ENCODE data around the gene COL19A1. TPM values are rescaled to one million over a fixed set of nuclear protein-coding genes. Genes with fewer than 3 reads are reported as not detected.
A peak's percentile ranks its signal among the peaks of the same experiment; 100 is the strongest.
"Not testable (repeated sequence)": the region's sequence is repeated elsewhere in the genome, so short reads cannot be mapped to it uniquely, and the experiment has no call there.

COL19A1 gene
- total RNA-seq, 1 experiment from 2014 or later: not detected

DNA sequence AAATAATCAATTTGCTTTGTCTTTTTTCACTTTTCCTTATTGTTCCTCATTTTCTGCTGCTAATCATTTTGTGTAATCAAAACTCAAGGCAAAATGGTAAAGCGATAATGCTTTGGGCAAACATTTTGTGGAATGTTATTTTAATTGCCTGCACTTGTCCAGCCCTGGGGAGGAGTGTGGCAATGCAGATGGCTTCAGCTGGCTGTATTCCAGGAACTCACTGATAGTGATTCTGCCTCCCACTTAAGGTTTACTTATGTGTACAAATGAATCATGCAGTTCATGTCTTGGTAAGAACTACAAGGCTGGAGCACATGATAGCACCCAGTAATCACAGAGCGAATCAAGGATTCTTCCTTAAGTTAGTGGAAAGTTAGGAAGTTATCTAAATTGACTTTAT, 107.8 kb downstream of the COL19A1 start:
- DNase-seq: peak; percentile 5
- Histone ChIP-seq H3K9me3 (no peaks in the 10 kb centered on the region), H3K36me3 (no peaks in the 10 kb centered on the region), H3K27me3 (no peaks in the 10 kb centered on the region), H3K4me3 (no peak overlapping the region)

- Histone ChIP-seq H3K27me3 (no peaks in the 10 kb centered on the region), H3K9me3 (no peaks in the 10 kb centered on the region), H3K4me3 (no peak overlapping the region), H3K36me3 (no peaks in the 10 kb centered on the region)
- no peak for DNase-seq
These were observed 110.3 kb downstream of the COL19A1 start for GRCh38 chr6:69976591-69977090.

GRCh38 chr6:69980624-69981023, 114.3 kb downstream of the COL19A1 start:
- H3K4me3 ChIP-seq: no peak overlapping the region
- no peaks in the 10 kb centered on the region for H3K27me3 ChIP-seq
- H3K36me3 ChIP-seq: no peaks in the 10 kb centered on the region
- no peaks in the 10 kb centered on the region for H3K9me3 ChIP-seq
- DNase-seq: no peak

DNA sequence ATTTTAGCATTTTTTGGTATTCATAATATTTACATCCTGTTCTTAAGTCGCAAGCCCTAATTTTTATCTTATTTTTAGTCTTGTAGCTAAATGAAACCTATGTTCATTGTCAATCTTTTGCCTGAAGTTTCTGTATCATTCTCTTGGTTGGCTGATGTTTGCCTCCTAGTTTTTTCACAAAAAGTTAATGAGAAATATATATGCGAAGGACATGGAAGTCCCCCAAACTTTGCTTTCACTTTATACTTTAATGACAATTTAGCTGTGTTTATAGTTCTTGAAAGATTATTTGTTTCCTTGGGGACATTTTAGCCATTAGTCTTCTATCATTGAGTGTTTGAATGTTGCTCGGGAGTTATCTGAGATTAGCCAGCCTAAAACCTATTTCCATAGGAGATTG, 118.2 kb downstream of the COL19A1 start:
- Histone ChIP-seq H3K9me3 (no peaks in the 10 kb centered on the region), H3K27me3 (no peaks in the 10 kb centered on the region), H3K4me3 (no peak overlapping the region), H3K36me3 (no peaks in the 10 kb centered on the region)
- DNase-seq: no peak

GRCh38 chr6:69985180-69985579, 118.8 kb downstream of the COL19A1 start:
- H3K36me3 ChIP-seq: no peaks in the 10 kb centered on the region
- H3K4me3 ChIP-seq: no peak overlapping the region
- no peaks in the 10 kb centered on the region for H3K9me3 ChIP-seq
- DNase-seq: peak; percentile 10
- no peaks in the 10 kb centered on the region for H3K27me3 ChIP-seq

GRCh38 chr6:69987550-69987949, 121.2 kb downstream of the COL19A1 start:
- H3K4me3 ChIP-seq: no peak overlapping the region
- H3K36me3 ChIP-seq: no peaks in the 10 kb centered on the region
- H3K27me3 ChIP-seq: no peaks in the 10 kb centered on the region
- H3K9me3 ChIP-seq: no peaks in the 10 kb centered on the region
- no peak for DNase-seq

DNA sequence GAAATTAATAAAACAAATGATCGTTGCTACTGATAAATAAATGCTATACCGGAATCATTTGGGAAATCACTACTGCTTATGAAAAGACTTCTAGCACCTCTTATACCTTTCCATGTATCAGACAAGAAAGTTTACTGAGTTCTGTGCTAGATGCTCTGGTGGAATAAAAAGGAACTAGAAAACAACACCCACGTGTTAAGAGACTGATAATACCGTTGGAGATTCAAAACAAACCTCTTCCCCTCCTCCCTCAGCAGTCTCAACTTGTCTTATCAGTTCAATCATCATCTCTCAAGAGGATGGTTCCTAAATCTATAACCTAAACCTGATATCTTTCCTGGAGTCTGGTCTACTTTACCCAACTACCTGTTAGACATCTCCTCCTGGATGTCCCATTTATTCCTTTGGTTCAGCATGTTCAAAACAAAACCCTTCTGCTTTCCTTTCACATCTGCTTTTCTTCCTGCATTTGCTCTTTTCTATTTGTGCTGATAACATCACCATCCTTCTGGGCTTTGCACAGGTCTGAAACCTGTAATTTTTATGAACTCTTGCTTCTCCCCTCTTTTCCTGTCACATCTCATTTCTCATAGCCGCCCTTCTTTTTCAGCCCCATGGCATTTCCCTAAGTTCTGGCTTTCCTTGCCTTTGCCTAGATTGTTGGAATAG, 122.2 kb downstream of the COL19A1 start:
- no peaks in the 10 kb centered on the region for H3K9me3 ChIP-seq
- H3K36me3 ChIP-seq: no peaks in the 10 kb centered on the region
- no peak for DNase-seq
- H3K27me3 ChIP-seq: no peaks in the 10 kb centered on the region
- H3K4me3 ChIP-seq: no peak overlapping the region

- DNase-seq: no peak
- Histone ChIP-seq H3K9me3 (no peaks in the 10 kb centered on the region), H3K27me3 (no peaks in the 10 kb centered on the region), H3K36me3 (no peaks in the 10 kb centered on the region), H3K4me3 (no peak overlapping the region)
These were observed 127.9 kb downstream of the COL19A1 start for GRCh38 chr6:69994251-69994650.

- no peak for DNase-seq
- Histone ChIP-seq H3K4me3 (no peak overlapping the region), H3K27me3 (no peaks in the 10 kb centered on the region), H3K9me3 (peaks cover 4% of the 10 kb centered on the region), H3K36me3 (no peaks in the 10 kb centered on the region)
These were observed 141.8 kb downstream of the COL19A1 start for GRCh38 chr6:70008189-70008588.

GRCh38 chr6:70010339-70010738, 144.0 kb downstream of the COL19A1 start:
- not testable (repeated sequence) for H3K36me3 ChIP-seq, H3K9me3 ChIP-seq, H3K4me3 ChIP-seq, DNase-seq, H3K27me3 ChIP-seq

- H3K4me3 ChIP-seq, H3K27me3 ChIP-seq, DNase-seq, H3K9me3 ChIP-seq, H3K36me3 ChIP-seq: not testable (repeated sequence)
These were observed 156.8 kb downstream of the COL19A1 start for GRCh38 chr6:70023201-70023600.

DNA sequence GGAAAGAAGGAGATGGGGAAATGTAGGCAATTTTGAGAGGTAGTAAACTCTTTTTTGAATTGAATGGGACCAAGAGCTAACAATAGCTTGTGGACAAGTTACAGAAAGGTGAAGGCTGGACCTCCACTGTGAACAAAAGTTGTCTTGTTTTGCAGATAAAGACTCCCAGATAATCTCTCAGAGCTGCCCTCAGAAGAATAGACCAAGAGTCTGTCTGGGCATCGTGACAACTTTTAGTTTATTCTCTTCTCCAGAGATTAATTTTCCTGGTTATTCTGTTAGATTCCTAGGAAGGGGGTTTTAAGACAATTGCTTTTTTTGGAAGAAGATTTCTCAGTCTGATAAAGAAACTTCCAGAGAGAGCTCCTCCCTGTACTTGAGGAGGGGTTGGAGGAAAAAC, 161.9 kb downstream of the COL19A1 start:
- no peak for DNase-seq
- Histone ChIP-seq H3K9me3 (no peaks in the 10 kb centered on the region), H3K36me3 (no peaks in the 10 kb centered on the region), H3K4me3 (no peak overlapping the region), H3K27me3 (no peaks in the 10 kb centered on the region)

- no peaks in the 10 kb centered on the region for H3K27me3 ChIP-seq
- H3K36me3 ChIP-seq: no peaks in the 10 kb centered on the region
- H3K4me3 ChIP-seq: no peak overlapping the region
- no peaks in the 10 kb centered on the region for H3K9me3 ChIP-seq
- DNase-seq: no peak
These were observed 162.6 kb downstream of the COL19A1 start for GRCh38 chr6:70028926-70029325.

- Histone ChIP-seq H3K36me3 (no peaks in the 10 kb centered on the region), H3K9me3 (no peaks in the 10 kb centered on the region), H3K4me3 (no peak overlapping the region), H3K27me3 (no peaks in the 10 kb centered on the region)
- no peak for DNase-seq
These were observed 167.4 kb downstream of the COL19A1 start for GRCh38 chr6:70033781-70034180.

- no peak for DNase-seq
- Histone ChIP-seq H3K27me3 (no peaks in the 10 kb centered on the region), H3K9me3 (no peaks in the 10 kb centered on the region), H3K4me3 (no peak overlapping the region), H3K36me3 (no peaks in the 10 kb centered on the region)
These were observed 171.1 kb downstream of the COL19A1 start for GRCh38 chr6:70037445-70037844.

- no peak for DNase-seq
- Histone ChIP-seq H3K9me3 (no peaks in the 10 kb centered on the region), H3K36me3 (no peaks in the 10 kb centered on the region), H3K4me3 (no peak overlapping the region), H3K27me3 (no peaks in the 10 kb centered on the region)
These were observed 174.4 kb downstream of the COL19A1 start for GRCh38 chr6:70040766-70041165.

DNA sequence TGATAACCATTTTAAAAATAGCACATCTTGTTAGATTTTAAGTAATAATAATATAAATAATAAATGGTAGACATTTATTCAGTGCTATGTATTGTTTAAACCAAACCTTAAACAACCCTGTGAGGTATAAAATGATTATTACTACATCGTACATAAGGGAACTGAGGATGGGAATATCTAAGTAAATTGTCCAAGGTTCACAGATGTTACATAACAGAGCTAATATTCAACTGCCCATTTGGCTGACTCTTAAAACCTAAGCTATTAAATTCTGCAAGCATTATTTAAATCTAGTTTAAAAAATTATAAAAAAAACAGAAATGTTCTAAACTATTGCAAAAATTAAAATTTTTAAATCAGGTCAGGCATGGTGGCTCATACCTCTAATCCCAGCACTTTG, 175.1 kb downstream of the COL19A1 start:
- H3K36me3 ChIP-seq: no peaks in the 10 kb centered on the region
- H3K27me3 ChIP-seq: no peaks in the 10 kb centered on the region
- H3K4me3 ChIP-seq: no peak overlapping the region
- H3K9me3 ChIP-seq: no peaks in the 10 kb centered on the region
- no peak for DNase-seq

- Histone ChIP-seq H3K9me3 (no peaks in the 10 kb centered on the region), H3K4me3 (no peak overlapping the region), H3K27me3 (no peaks in the 10 kb centered on the region), H3K36me3 (no peaks in the 10 kb centered on the region)
- no peak for DNase-seq
These were observed 179.1 kb downstream of the COL19A1 start for GRCh38 chr6:70045413-70045812.
